ENCODE data around the gene NUAK1. TPM values are rescaled to one million over a fixed set of nuclear protein-coding genes. Genes with fewer than 3 reads are reported as not detected.
A peak's percentile ranks its signal among the peaks of the same experiment; 100 is the strongest.

The NUAK1 gene
- total RNA-seq, 1 experiment from 2014 or later = 7.9 TPM

DNA sequence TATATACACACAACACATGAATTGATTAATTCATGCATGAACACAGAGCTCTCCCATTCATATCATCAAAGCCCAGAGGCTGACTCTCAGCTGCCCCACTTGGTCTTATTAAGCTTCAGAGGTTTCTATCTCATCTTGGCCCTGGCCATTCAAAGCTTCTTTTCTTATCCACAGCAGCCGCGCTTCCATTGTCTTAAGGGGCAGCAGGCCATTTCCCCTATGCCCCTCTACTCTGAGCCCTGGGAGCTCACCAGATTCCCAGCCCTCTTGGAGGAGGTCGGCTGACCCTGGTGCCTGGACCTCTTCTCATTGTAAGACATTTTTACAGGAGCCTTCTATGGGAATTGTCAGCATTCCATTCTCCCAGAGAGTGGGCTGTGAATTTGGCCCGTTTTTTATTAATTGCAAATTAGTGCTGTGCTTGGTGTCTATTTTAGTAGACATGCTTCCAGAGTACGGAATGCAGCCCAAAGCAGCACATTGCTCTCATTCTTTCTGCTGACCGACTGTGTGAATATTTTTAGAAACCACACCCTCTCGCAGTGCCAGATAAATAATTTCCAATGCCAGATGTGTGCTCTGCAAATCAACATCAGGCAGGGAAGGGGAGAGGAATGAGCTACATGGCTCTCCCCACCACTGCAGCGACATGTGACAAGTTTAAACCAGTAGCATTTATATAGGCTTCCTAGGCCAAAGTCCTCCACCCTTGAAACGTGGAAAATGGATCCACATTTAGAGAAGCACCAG is 58.5 kb downstream of the NUAK1 start:
- BruUV-seq (replicated peaks) = no TSS peak
- TF ChIP-seq, protein P1, sequence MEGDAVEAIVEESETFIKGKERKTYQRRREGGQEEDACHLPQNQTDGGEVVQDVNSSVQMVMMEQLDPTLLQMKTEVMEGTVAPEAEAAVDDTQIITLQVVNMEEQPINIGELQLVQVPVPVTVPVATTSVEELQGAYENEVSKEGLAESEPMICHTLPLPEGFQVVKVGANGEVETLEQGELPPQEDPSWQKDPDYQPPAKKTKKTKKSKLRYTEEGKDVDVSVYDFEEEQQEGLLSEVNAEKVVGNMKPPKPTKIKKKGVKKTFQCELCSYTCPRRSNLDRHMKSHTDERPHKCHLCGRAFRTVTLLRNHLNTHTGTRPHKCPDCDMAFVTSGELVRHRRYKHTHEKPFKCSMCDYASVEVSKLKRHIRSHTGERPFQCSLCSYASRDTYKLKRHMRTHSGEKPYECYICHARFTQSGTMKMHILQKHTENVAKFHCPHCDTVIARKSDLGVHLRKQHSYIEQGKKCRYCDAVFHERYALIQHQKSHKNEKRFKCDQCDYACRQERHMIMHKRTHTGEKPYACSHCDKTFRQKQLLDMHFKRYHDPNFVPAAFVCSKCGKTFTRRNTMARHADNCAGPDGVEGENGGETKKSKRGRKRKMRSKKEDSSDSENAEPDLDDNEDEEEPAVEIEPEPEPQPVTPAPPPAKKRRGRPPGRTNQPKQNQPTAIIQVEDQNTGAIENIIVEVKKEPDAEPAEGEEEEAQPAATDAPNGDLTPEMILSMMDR (conservative IDR thresholded peaks at IDR 0.05) = no peak
- TF ChIP-seq EZH2 (IDR thresholded peaks at IDR 0.05; ENCODE audit: low read depth) = no peak
- no peaks in the 10 kb centered on the region for H3K9me2 ChIP-seq (ENCODE audit: insufficient read depth)
- H3K4me2 ChIP-seq = no peak overlapping the region
- peaks cover 21% of the 10 kb centered on the region for H3K36me3 ChIP-seq (ENCODE audit: low read depth)
- ChIA-PET CTCF (no interaction called here), POLR2A (ENCODE audit: unreplicated experiment) (no interaction called here)
- no peak for DNase-seq
- no peaks in the 10 kb centered on the region for H4K20me1 ChIP-seq (ENCODE audit: insufficient read depth)
- H3K4me1 ChIP-seq (replicated peaks; ENCODE audit: insufficient read depth) = no peaks in the 10 kb centered on the region
- intact Hi-C loops (cut with micrococcal nuclease; ENCODE audit: unreplicated experiment) = no loop called here
- H3K4me3 ChIP-seq = no peak overlapping the region
- no peak overlapping the region for H2AFZ ChIP-seq
- no peaks in the 10 kb centered on the region for H3K27me3 ChIP-seq (ENCODE audit: insufficient read depth, low read depth)
- no peaks in the 10 kb centered on the region for H3K79me2 ChIP-seq (ENCODE audit: low read depth)
- no peak overlapping the region for H3K27ac ChIP-seq
- no peaks in the 10 kb centered on the region for H3F3A ChIP-seq (ENCODE audit: insufficient read depth, low read depth)
- H3K9me3 ChIP-seq (ENCODE audit: insufficient read depth, low read depth) = no peaks in the 10 kb centered on the region

DNA sequence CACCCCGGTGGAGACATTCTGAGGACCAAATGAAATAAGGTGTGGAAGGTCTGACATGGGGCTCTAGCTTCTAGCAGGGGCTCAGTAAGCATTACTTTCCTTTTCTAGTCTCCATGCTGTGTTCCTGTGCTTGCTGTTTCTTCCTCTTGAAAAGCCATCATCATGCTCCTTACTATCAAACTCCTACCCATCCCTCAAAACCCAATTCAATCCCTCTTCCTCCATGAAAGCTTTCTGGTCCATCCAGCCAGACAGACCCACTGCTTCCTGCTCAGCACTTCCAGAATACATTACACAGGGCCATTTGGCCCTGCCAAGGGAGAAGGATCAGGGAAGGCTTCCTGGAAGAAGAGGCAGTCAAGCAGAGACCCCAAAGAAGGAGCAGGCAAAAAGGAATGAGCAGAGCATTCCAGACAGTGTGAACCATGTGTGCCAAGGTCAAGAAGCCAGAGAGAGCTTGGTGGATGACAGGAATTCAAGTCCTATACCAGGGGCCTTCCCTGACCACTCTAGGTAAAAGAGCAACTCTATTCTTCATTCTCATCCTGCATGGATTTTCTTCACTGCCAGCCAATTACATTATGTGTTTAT is 59.5 kb downstream of the NUAK1 start:
- Histone ChIP-seq H2AFZ (no peak overlapping the region), H3K79me2 (ENCODE audit: low read depth) (no peaks in the 10 kb centered on the region), H3K36me3 (ENCODE audit: low read depth) (peaks cover 16% of the 10 kb centered on the region), H3K27me3 (ENCODE audit: insufficient read depth, low read depth) (no peaks in the 10 kb centered on the region), H3K9me3 (ENCODE audit: insufficient read depth, low read depth) (no peaks in the 10 kb centered on the region), H3K4me3 (no peak overlapping the region), H3K4me2 (no peak overlapping the region), H3K27ac (no peak overlapping the region), H3K4me1 (replicated peaks; ENCODE audit: insufficient read depth) (no peaks in the 10 kb centered on the region), H4K20me1 (ENCODE audit: insufficient read depth) (no peaks in the 10 kb centered on the region), H3K9me2 (ENCODE audit: insufficient read depth) (no peaks in the 10 kb centered on the region), H3F3A (ENCODE audit: insufficient read depth, low read depth) (no peaks in the 10 kb centered on the region)
- intact Hi-C loops (cut with micrococcal nuclease; ENCODE audit: unreplicated experiment) = no loop called here
- ChIA-PET POLR2A (ENCODE audit: unreplicated experiment) (no interaction called here), CTCF (no interaction called here)
- BruUV-seq (replicated peaks) = no TSS peak
- no peak for DNase-seq
- no peak for TF ChIP-seq EZH2 (IDR thresholded peaks at IDR 0.05; ENCODE audit: low read depth)
- TF ChIP-seq, protein P1 (conservative IDR thresholded peaks at IDR 0.05) = no peak

DNA sequence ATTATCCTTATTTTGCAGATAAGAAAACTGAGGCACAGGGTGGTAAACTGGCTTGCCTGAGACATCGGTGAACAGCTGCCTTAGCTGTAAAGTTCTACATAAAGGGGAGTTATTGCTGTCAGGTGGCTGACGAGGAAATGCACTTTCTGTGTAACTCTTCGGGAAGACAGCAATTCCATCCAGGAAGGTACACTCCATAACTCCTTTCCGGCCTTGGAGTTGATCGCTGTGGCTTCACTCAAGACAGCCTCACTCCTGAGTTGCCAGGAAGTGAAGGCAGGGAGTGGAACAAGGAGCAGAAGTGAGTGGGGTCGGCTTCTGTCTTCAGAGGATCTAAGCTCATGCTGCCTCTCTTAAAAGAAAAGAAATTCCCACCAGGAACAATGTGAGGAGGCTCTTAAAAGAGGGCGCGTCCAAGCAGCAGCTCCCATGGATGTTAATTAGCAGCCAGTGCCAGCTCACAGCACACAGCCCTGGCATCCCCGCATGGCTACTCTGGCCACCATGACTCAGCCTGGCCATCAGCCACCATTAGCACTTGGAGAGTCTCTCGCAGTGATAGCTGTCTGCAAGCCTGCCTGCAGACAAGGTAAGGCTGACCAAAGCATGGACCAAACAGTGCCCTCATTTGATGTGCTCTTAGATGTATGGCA is 60.3 kb downstream of the NUAK1 start:
- no peaks in the 10 kb centered on the region for H3K79me2 ChIP-seq (ENCODE audit: low read depth)
- intact Hi-C loops (cut with micrococcal nuclease; ENCODE audit: unreplicated experiment) = no loop called here
- CTCF ChIA-PET = no interaction called here
- no peak overlapping the region for H3K4me2 ChIP-seq
- H3K9me3 ChIP-seq (ENCODE audit: insufficient read depth, low read depth) = no peaks in the 10 kb centered on the region
- peak in 1 of 2 experiments; percentile 37 for DNase-seq
- POLR2A ChIA-PET (ENCODE audit: unreplicated experiment) = no interaction called here
- no peak overlapping the region for H3K27ac ChIP-seq
- H3K36me3 ChIP-seq (ENCODE audit: low read depth) = peaks cover 8% of the 10 kb centered on the region
- no peak overlapping the region for H3K4me3 ChIP-seq
- H4K20me1 ChIP-seq (ENCODE audit: insufficient read depth) = no peaks in the 10 kb centered on the region
- H2AFZ ChIP-seq = no peak overlapping the region
- BruUV-seq (replicated peaks) = no TSS peak
- H3K9me2 ChIP-seq (ENCODE audit: insufficient read depth) = no peaks in the 10 kb centered on the region
- no peaks in the 10 kb centered on the region for H3K27me3 ChIP-seq (ENCODE audit: insufficient read depth, low read depth)
- no peak for TF ChIP-seq EZH2 (IDR thresholded peaks at IDR 0.05; ENCODE audit: low read depth)
- TF ChIP-seq, protein P1 (conservative IDR thresholded peaks at IDR 0.05) = no peak
- no peaks in the 10 kb centered on the region for H3F3A ChIP-seq (ENCODE audit: insufficient read depth, low read depth)
- H3K4me1 ChIP-seq (replicated peaks; ENCODE audit: insufficient read depth) = no peaks in the 10 kb centered on the region
